ENCODE results near the gene CLEC7A. TPM values are rescaled to one million over a fixed set of nuclear protein-coding genes. Genes with fewer than 3 reads are reported as not detected.

Gene CLEC7A
- total and polyA plus RNA-seq, 7 experiments from 2014 or later = 1.5 to 121 (median 7.2) TPM; not detected in 3

Other genes with a start within 250 kb of the CLEC7A start
- not detected for gene KLRF2, start 248.7 kb downstream of the CLEC7A start, total RNA-seq
- not detected for gene KLRF2, start 248.7 kb downstream of the CLEC7A start, polyA plus RNA-seq
- gene CLEC2A, start 197.8 kb downstream of the CLEC7A start, total RNA-seq = not detected
- gene CLEC2A, start 197.8 kb downstream of the CLEC7A start, polyA plus RNA-seq = under 1 TPM in 1 of 2 donors, not detected in 1; 0.22 TPM
- 10 to 100 TPM in 1 of 5 experiments, 1 to 10 TPM in 2, not detected in 2; 3.2 to 47.8 (median 4.2) TPM for gene CLEC12A, start 158.8 kb downstream of the CLEC7A start, total RNA-seq
- under 1 TPM in 1 of 2 donors, not detected in 1; 0.31 TPM for gene CLEC12A, start 158.8 kb downstream of the CLEC7A start, polyA plus RNA-seq
- gene CLEC1B, start 131.1 kb downstream of the CLEC7A start, total RNA-seq = under 1 TPM in 1 of 5 experiments, not detected in 4; 0.91 TPM
- gene CLEC1B, start 131.1 kb downstream of the CLEC7A start, polyA plus RNA-seq = not detected
- gene CLEC12B, start 119.6 kb downstream of the CLEC7A start, total RNA-seq = 1 to 10 TPM in 1 of 5 experiments, under 1 TPM in 2, not detected in 2; 0.42 to 7.4 (median 0.87) TPM
- not detected for gene CLEC12B, start 119.6 kb downstream of the CLEC7A start, polyA plus RNA-seq
- under 1 TPM in 2 of 5 experiments, not detected in 3; 0.29 to 0.64 TPM for gene CLEC9A, start 99.5 kb downstream of the CLEC7A start, total RNA-seq
- gene CLEC9A, start 99.5 kb downstream of the CLEC7A start, polyA plus RNA-seq = not detected
- 1 to 10 TPM in 1 of 5 experiments, not detected in 4; 1.0 TPM for gene CLEC1A, start 31.2 kb downstream of the CLEC7A start, total RNA-seq
- not detected for gene CLEC1A, start 31.2 kb downstream of the CLEC7A start, polyA plus RNA-seq
- 1 to 10 TPM in 2 of 5 experiments, not detected in 3; 3.1 to 4.0 TPM for gene OLR1, start 41.9 kb upstream of the CLEC7A start, total RNA-seq
- not detected for gene OLR1, start 41.9 kb upstream of the CLEC7A start, polyA plus RNA-seq
- gene TMEM52B, start 48.8 kb upstream of the CLEC7A start, total RNA-seq = under 1 TPM in 1 of 5 experiments, not detected in 4; 0.47 TPM
- not detected for gene TMEM52B, start 48.8 kb upstream of the CLEC7A start, polyA plus RNA-seq
- 100 to 1,000 TPM in 2 of 5 experiments, 10 to 100 TPM in 2, 1 to 10 TPM in 1; 3.7 to 165 (median 29.4) TPM for gene GABARAPL1, start 82.7 kb upstream of the CLEC7A start, total RNA-seq
- gene GABARAPL1, start 82.7 kb upstream of the CLEC7A start, polyA plus RNA-seq = 10 to 100 TPM; 14.7 to 14.9 TPM
- 10 to 100 TPM in 1 of 5 experiments, 1 to 10 TPM in 3, under 1 TPM in 1; 0.92 to 82.5 (median 1.7) TPM for gene KLRD1, start 177.7 kb upstream of the CLEC7A start, total RNA-seq
- 1 to 10 TPM in 1 of 2 donors, under 1 TPM in 1; 0.68 to 1.9 TPM for gene KLRD1, start 177.7 kb upstream of the CLEC7A start, polyA plus RNA-seq